ENCODE results near the gene SPATA31C1.

DNA sequence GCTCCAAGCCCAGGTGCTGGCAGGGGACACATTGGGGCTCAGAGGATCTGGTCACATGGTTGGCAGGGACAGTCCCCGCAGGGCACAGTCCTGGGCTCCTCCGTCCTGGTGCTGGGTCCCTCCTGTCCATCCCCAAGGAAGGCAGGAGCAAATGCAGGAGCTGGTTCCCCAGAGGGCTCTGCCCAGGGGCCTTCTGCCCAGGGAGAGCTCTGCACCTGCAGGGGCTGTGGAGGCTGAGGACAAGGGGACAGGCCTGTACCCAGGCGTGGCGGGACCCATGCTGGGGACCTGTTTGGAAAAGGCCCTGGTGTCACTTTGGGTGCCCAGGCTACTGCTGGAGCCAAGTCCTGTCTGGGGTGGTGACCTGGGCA is 27.9 kb upstream of the SPATA31C1 start:
- TF ChIP-seq TBP (CRISPR knock-in tag; IDR thresholded peaks at IDR 0.05) (no peak), IKZF4 (CRISPR knock-in tag; IDR thresholded peaks at IDR 0.05; ENCODE audit: borderline replicate concordance, low read depth, not compliant biosample characterization) (no peak), GABPB1 (CRISPR knock-in tag; IDR thresholded peaks at IDR 0.05) (no peak), ZSCAN31 (CRISPR knock-in tag; IDR thresholded peaks at IDR 0.05; ENCODE audit: low read depth) (no peak), FOXK2 (IDR thresholded peaks at IDR 0.05) (no peak), CBX5 (CRISPR knock-in tag; IDR thresholded peaks at IDR 0.05; ENCODE audit: borderline replicate concordance) (no peak), NR3C1 (CRISPR knock-in tag; IDR thresholded peaks at IDR 0.05) (no peak), BHLHE40 (IDR thresholded peaks at IDR 0.05; ENCODE audit: low read length) (no peak), ELF4 (CRISPR knock-in tag; IDR thresholded peaks at IDR 0.05; ENCODE audit: borderline replicate concordance) (no peak)
- TF ChIP-seq, protein P1, sequence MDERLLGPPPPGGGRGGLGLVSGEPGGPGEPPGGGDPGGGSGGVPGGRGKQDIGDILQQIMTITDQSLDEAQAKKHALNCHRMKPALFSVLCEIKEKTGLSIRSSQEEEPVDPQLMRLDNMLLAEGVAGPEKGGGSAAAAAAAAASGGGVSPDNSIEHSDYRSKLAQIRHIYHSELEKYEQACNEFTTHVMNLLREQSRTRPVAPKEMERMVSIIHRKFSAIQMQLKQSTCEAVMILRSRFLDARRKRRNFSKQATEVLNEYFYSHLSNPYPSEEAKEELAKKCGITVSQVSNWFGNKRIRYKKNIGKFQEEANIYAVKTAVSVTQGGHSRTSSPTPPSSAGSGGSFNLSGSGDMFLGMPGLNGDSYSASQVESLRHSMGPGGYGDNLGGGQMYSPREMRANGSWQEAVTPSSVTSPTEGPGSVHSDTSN (CRISPR knock-in tag; IDR thresholded peaks at IDR 0.05): no peak
- TF ChIP-seq, protein P2, sequence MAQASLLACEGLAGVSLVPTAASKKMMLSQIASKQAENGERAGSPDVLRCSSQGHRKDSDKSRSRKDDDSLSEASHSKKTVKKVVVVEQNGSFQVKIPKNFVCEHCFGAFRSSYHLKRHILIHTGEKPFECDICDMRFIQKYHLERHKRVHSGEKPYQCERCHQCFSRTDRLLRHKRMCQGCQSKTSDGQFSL (CRISPR knock-in tag; IDR thresholded peaks at IDR 0.05): no peak
